OCI-LY7 (cell line): ENCODE measurements around the gene PLXNA1. TPM values are rescaled to one million over a fixed set of nuclear protein-coding genes. Genes with fewer than 3 reads are reported as not detected.

ENCODE experiments used
- BruUV-seq: library from RNA; stranded (reverse); fragments of 400-500 nt; replicated peaks from 2 replicates; lab custom pipeline; 2021; lab: Mats Ljungman, UMichigan
- CTCF ChIA-PET: fragments of 300-600 bp; sonication (Branson Sonifier 250); formaldehyde crosslinking; loops from one replicate; lab custom pipeline; 2022; ENCODE audit warnings: antibody characterized with exemption; ENCODE audit not compliant: unreplicated experiment; lab: Charles Lee
- POLR2A ChIA-PET: fragments of 300-600 bp; sonication (Branson Sonifier 250); formaldehyde crosslinking; loops from one replicate; lab custom pipeline; 2022; ENCODE audit warnings: antibody characterized with exemption; lab: Charles Lee
- DNase-seq: peaks from one replicate; pipeline ENCODE4 v3.0.0-alpha.2; 2015; ENCODE audit warnings: low spot score
- H2AFZ ChIP-seq: fragments of 200-600 bp; sonication (generic), shearing (Covaris generic); 2 replicates; pipeline ENCODE4 v1.6.1; 2014; ENCODE audit warnings: mild to moderate bottlenecking, antibody characterized with exemption, low read length, moderate library complexity
- H3K27ac ChIP-seq: fragments of 200-600 bp; sonication (generic); 2 replicates; pipeline ENCODE4 v1.5.1; 2014; ENCODE audit warnings: mixed run types, low read depth, mild to moderate bottlenecking, moderate library complexity, low read length, inconsistent platforms; ENCODE audit not compliant: poor library complexity, severe bottlenecking
- H3K36me3 ChIP-seq: fragments of 200-600 bp; sonication (generic); 2 replicates; pipeline ENCODE4 v1.6.1; 2014; ENCODE audit warnings: mild to moderate bottlenecking, antibody characterized with exemption, low read length, moderate library complexity, mixed read lengths; ENCODE audit not compliant: insufficient read depth
- H3K4me1 ChIP-seq: fragments of 200-600 bp; sonication (generic); 2 replicates; pipeline ENCODE4 v1.5.1; 2014; ENCODE audit warnings: mild to moderate bottlenecking, low read length; ENCODE audit not compliant: insufficient read depth, poor library complexity, severe bottlenecking
- H3K4me2 ChIP-seq: fragments of 200-600 bp; sonication (generic); 2 replicates; pipeline ENCODE4 v1.6.1; 2014; ENCODE audit warnings: mild to moderate bottlenecking, low read length
- H3K4me3 ChIP-seq: fragments of 200-600 bp; sonication (generic); 2 replicates; pipeline ENCODE4 v1.5.1; 2014; ENCODE audit warnings: mild to moderate bottlenecking, low read depth, low read length; ENCODE audit not compliant: poor library complexity, severe bottlenecking
- H3K79me2 ChIP-seq: fragments of 200-600 bp; sonication (generic); 2 replicates; pipeline ENCODE4 v1.6.1; 2016; ENCODE audit warnings: low read depth, mild to moderate bottlenecking, low read length, moderate library complexity, mixed read lengths; ENCODE audit not compliant: insufficient read depth
- H3K9me2 ChIP-seq: fragments of 200-600 bp; sonication (generic); 2 replicates; pipeline ENCODE4 v1.6.1; 2016; ENCODE audit warnings: mild to moderate bottlenecking, low read length, mixed read lengths; ENCODE audit not compliant: insufficient read depth
- H3K9me3 ChIP-seq: fragments of 200-600 bp; sonication (generic); 2 replicates; pipeline ENCODE4 v1.6.1; 2014; ENCODE audit warnings: mild to moderate bottlenecking, mixed run types, low read length, mixed read lengths
- H4K20me1 ChIP-seq: fragments of 200-600 bp; sonication (generic); 2 replicates; pipeline ENCODE4 v1.6.1; 2014; ENCODE audit warnings: mild to moderate bottlenecking, antibody characterized with exemption, low read length, moderate library complexity, mixed read lengths; ENCODE audit not compliant: insufficient read depth
- EZH2phosphoT487 ChIP-seq: fragments of 200-600 bp; sonication (generic); IDR thresholded peaks from 2 replicates; pipeline ENCODE4 v1.6.1; 2018; ENCODE audit warnings: low read depth, borderline replicate concordance, mild to moderate bottlenecking, mixed run types, antibody characterized with exemption, low read length, moderate library complexity, mixed read lengths
- intact Hi-C: fragments of 100-400 bp; cut with micrococcal nuclease; formaldehyde crosslinking; loops from one replicate; pipeline ENCODE4 v1.10.0; 2022; ENCODE audit not compliant: unreplicated experiment
- total RNA-seq, 2 experiments: library from RNA; depleted of rRNA in 1 of 2; stranded (reverse); fragments of >200 nt in 1 of 2; shearing (Covaris generic) in 1 of 2; gene quantifications; 2 replicates each; pipeline ENCODE4 v1.2.3, GENCODE V29; 2014 to 2022
- TF ChIP-seq, protein P1 (sequence below): fragments of 200-600 bp; sonication (generic); conservative IDR thresholded peaks from 2 replicates; pipeline ENCODE4 v1.5.1; 2014; ENCODE audit warnings: mild to moderate bottlenecking, antibody characterized with exemption, low read length, moderate library complexity, mixed read lengths

Gene PLXNA1
- total RNA-seq, 2 experiments from 2014 or later: 3.6 to 4.4 TPM

DNA sequence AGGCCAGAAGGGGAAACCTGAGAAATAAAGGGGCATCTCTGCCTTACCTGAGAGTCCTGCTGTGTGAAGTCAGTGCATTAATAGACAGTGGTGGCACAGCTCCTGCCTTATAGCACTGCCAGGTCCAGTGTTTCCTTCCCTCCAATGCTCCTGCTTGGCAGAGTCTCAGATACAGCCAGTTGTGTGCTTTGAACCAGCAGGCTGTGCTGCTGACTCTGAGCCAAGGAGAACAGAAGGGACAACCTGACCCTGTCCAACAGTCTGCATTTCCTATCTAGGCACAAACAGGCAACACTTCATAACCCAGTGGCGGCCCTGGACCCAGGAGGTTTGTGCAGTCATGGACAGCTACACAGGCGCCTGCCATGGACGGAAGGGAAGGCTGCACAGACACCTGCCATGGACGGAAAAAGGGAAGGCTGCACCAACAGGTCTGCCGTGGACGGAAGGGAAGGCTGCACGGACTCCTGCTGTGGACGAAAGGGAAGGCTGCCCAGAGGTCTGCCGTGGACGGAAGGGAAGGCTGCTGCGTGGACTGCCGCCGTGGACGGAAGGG is 33.9 kb upstream of the PLXNA1 start:
- peaks cover 13% of the 10 kb centered on the region for H3K4me1 ChIP-seq
- CTCF ChIA-PET: no interaction called here
- no peak for DNase-seq
- intact Hi-C loops: no loop called here
- TF ChIP-seq, protein P1, sequence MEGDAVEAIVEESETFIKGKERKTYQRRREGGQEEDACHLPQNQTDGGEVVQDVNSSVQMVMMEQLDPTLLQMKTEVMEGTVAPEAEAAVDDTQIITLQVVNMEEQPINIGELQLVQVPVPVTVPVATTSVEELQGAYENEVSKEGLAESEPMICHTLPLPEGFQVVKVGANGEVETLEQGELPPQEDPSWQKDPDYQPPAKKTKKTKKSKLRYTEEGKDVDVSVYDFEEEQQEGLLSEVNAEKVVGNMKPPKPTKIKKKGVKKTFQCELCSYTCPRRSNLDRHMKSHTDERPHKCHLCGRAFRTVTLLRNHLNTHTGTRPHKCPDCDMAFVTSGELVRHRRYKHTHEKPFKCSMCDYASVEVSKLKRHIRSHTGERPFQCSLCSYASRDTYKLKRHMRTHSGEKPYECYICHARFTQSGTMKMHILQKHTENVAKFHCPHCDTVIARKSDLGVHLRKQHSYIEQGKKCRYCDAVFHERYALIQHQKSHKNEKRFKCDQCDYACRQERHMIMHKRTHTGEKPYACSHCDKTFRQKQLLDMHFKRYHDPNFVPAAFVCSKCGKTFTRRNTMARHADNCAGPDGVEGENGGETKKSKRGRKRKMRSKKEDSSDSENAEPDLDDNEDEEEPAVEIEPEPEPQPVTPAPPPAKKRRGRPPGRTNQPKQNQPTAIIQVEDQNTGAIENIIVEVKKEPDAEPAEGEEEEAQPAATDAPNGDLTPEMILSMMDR: no peak
- TF ChIP-seq EZH2phosphoT487: no peak
- H3K9me3 ChIP-seq: no peaks in the 10 kb centered on the region
- POLR2A ChIA-PET: no interaction called here
- no peaks in the 10 kb centered on the region for H3K79me2 ChIP-seq
- no peak overlapping the region for H3K4me2 ChIP-seq
- H3K4me3 ChIP-seq: no peak overlapping the region
- H2AFZ ChIP-seq: no peak overlapping the region
- BruUV-seq: no TSS peak
- no peaks in the 10 kb centered on the region for H4K20me1 ChIP-seq
- H3K27ac ChIP-seq: no peak overlapping the region
- no peaks in the 10 kb centered on the region for H3K36me3 ChIP-seq
- no peaks in the 10 kb centered on the region for H3K9me2 ChIP-seq

DNA sequence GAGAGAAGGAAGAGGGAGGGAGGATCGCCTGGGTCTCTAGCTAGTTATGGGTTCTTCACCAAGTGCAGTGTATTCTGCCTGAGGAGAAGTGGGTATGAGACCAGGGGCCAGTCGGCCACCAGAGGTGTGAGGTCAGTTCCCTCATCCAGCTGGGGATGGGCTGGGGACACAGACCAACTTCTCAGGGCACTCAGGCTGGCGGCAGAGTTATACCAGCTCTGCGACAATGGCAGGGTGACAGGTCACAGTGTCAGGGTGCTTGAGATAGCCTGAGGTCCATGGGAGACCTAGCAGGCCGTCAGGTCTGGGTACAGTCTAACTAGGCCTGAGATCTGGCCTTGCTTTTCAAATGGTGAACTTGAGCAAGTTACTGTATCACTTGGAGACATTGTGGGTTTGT is 31.4 kb upstream of the PLXNA1 start:
- no TSS peak for BruUV-seq
- POLR2A ChIA-PET: interaction anchor here (0.8 kb wide), 1 partner anchor 12 kb away, joined by 4 read pairs; no protein-coding TSS in a partner anchor
- H3K36me3 ChIP-seq: no peaks in the 10 kb centered on the region
- no peaks in the 10 kb centered on the region for H4K20me1 ChIP-seq
- CTCF ChIA-PET: no interaction called here
- peaks cover 30% of the 10 kb centered on the region for H3K4me1 ChIP-seq
- H3K27ac ChIP-seq: no peak overlapping the region
- DNase-seq: no peak
- TF ChIP-seq, protein P1: no peak
- no peak for TF ChIP-seq EZH2phosphoT487
- intact Hi-C loops: no loop called here
- no peak overlapping the region for H3K4me3 ChIP-seq
- no peaks in the 10 kb centered on the region for H3K9me2 ChIP-seq
- no peaks in the 10 kb centered on the region for H3K9me3 ChIP-seq
- no peak overlapping the region for H3K4me2 ChIP-seq
- no peaks in the 10 kb centered on the region for H3K79me2 ChIP-seq
- no peak overlapping the region for H2AFZ ChIP-seq

DNA sequence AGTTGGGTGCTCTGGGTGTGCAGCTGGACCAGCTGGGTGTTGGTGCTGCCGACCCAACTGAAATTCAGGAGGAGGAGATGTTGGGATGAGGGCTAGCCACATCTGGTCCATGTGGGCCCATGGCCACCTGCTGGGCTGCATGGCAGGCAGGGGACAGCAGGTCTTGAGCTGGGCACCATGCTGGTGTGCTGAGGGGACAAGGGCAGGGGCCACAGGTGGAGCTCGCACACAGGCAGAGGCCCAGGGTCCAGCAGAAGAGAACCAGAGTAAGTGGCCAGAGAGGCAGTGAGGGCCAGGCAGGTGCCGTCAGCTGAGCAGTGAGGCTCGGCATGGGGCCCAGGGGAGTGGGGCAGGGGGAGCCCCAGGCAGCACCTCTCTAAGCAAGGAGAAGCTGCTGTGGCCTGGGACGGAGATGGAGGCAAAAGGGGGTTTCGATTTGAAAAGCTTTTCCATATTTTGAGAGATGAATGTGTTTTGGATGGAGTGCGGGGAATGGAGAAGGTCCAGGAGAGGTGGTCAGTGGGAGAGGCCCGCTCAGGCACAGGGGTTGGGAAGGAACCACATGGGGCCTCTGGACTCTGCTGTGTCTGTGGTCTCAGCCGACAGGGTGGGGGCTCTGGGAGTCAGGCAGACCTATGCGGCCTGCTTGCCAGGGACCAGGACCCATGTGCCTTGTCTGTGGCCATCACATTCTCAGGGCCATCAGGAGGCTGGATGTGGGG is 30.5 kb upstream of the PLXNA1 start:
- H2AFZ ChIP-seq: no peak overlapping the region
- POLR2A ChIA-PET: no interaction called here
- H3K4me3 ChIP-seq: no peak overlapping the region
- peaks cover 39% of the 10 kb centered on the region for H3K4me1 ChIP-seq
- no peaks in the 10 kb centered on the region for H3K36me3 ChIP-seq
- no TSS peak for BruUV-seq
- H4K20me1 ChIP-seq: no peaks in the 10 kb centered on the region
- no peak overlapping the region for H3K4me2 ChIP-seq
- CTCF ChIA-PET: no interaction called here
- no peak overlapping the region for H3K27ac ChIP-seq
- intact Hi-C loops: no loop called here
- TF ChIP-seq, protein P1: no peak
- no peak for TF ChIP-seq EZH2phosphoT487
- no peaks in the 10 kb centered on the region for H3K9me2 ChIP-seq
- no peaks in the 10 kb centered on the region for H3K79me2 ChIP-seq
- H3K9me3 ChIP-seq: no peaks in the 10 kb centered on the region
- no peak for DNase-seq
